HG02642 (cell line): Measurements from ENCODE around the gene FOS.
"Not testable (repeated sequence)": the region's sequence is repeated elsewhere in the genome, so short reads cannot be mapped to it uniquely, and the experiment has no call there.

ENCODE experiments used
- ATAC-seq: cut with Tn5 transposase; IDR thresholded peaks from one replicate; pipeline ENCODE4 v1.9.1; 2021; ENCODE audit warnings: mild to moderate bottlenecking; ENCODE audit not compliant: unreplicated experiment, poor library complexity

FOS gene

DNA sequence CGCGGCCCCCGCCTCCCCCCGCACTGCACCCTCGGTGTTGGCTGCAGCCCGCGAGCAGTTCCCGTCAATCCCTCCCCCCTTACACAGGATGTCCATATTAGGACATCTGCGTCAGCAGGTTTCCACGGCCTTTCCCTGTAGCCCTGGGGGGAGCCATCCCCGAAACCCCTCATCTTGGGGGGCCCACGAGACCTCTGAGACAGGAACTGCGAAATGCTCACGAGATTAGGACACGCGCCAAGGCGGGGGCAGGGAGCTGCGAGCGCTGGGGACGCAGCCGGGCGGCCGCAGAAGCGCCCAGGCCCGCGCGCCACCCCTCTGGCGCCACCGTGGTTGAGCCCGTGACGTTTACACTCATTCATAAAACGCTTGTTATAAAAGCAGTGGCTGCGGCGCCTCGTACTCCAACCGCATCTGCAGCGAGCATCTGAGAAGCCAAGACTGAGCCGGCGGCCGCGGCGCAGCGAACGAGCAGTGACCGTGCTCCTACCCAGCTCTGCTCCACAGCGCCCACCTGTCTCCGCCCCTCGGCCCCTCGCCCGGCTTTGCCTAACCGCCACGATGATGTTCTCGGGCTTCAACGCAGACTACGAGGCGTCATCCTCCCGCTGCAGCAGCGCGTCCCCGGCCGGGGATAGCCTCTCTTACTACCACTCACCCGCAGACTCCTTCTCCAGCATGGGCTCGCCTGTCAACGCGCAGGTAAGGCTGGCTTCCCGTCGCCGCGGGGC, at the start of gene FOS:
Gene FOS, plus strand, starts transcription at position 407 of the 731 bp plus-strand sequence. Its CDS starts 155 bp downstream, at position 562.
- ATAC-seq: peak; percentile 80

DNA sequence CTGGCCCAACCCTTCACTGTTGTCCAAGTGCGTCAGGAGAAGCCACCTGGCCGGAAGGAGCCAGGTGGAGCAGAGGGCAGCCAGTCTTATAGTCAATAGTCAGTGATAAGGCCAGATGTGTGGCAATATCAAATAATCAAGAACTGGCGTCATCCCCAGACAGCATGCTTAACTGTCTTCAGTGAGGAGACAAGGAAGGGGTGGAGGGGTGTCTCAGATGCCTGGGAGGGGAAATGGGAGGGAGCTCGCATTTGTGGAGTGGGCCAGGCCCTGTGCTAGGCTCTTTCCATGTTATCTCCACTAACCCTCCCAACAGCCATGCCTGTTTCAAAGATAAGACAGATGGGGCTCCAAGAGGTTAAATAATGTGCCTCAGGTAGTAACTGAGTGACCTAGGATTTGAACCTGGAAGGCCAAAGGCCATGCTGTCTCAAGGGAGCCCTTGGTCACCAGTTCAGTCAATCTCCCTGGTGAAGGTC, 48.9 kb upstream of the FOS start:
- ATAC-seq: no peak

DNA sequence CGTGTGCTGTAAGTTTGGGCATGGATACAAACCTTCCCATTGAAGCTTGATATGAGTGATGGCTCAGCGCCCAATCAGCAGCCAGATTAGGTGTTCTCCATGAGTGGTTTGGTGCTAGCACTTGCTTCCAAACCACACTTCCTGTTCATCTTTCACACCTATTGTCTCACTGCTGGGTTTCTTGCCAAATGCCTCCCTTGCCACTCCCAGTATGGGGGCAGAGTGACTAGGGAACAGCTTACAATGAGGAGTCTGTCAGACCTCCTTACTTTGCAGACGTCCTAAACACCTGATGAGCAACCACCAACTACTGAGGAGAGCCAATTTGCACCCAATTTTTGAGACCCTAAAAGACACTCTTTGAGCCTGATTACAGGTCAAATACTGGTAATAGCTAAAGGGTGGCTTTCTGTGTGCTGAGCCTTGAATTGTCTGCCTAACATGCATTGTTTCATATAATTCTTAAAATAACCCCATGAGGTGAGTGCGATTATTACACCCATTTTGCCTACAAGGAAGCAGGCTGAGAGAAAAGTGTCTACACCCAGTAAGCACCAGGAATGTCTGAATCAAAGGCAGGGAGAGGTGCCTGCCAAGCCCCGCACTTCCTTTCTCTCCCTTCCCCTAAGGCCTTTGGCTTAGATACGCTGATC, 48.4 kb upstream of the FOS start:
- no peak for ATAC-seq

DNA sequence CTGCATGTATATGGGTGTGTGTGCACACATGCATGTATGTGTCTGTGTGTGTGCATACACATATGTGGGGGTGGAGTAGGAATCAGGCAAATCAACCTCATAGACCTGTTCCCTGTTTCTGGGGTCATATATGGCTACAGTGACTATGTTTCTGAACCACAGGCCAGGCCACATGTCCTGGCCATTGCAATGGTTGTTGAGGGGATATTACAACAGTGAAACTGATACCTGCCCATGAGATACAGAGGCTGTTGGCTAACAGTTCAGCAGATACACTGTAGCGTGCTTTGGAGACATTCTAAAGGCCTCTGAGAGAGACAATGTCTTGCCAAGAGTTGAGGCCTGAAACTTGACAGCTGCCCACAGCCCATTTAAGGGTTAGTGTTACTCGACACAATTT, 47.3 kb upstream of the FOS start:
- ATAC-seq: peak; percentile 50

DNA sequence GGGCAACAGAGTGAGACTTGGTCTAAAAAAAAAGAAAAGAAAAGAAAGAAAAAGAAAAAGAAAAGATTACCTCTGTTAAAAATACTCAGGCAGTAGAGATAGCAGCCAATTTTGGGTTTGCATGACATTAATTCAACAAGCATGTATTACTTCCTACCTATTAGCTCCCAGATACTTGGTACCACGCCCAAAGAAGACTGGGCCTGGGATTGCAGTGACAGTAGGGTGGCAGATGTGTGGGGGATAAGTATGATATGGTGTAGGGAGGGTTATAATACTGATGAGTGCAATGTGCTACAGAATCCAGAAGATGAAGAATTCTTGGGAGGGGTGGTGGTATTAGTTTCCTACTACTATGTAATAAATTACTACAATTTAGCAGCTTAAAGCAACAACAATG, 46.4 kb upstream of the FOS start:
- no peak for ATAC-seq

DNA sequence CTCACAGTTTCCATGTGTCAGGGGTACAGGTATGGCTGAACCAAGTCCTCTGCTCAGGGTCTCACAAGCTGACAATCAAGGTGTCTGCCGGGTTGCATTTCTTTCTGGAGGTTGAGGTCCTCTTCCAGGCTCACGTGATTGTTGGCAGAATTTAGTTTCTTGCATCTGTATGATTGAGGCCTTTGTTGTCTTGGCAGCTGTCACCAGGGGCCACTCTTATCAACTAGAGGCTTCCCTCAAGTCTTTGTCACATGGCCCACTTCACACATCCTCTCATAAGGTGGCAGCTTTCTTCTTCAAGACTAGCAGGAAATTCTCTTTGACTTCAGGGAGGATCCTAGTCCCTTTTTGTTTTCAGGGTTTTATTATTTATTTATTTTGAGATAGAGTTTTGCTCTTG, 46.0 kb upstream of the FOS start:
- no peak for ATAC-seq

DNA sequence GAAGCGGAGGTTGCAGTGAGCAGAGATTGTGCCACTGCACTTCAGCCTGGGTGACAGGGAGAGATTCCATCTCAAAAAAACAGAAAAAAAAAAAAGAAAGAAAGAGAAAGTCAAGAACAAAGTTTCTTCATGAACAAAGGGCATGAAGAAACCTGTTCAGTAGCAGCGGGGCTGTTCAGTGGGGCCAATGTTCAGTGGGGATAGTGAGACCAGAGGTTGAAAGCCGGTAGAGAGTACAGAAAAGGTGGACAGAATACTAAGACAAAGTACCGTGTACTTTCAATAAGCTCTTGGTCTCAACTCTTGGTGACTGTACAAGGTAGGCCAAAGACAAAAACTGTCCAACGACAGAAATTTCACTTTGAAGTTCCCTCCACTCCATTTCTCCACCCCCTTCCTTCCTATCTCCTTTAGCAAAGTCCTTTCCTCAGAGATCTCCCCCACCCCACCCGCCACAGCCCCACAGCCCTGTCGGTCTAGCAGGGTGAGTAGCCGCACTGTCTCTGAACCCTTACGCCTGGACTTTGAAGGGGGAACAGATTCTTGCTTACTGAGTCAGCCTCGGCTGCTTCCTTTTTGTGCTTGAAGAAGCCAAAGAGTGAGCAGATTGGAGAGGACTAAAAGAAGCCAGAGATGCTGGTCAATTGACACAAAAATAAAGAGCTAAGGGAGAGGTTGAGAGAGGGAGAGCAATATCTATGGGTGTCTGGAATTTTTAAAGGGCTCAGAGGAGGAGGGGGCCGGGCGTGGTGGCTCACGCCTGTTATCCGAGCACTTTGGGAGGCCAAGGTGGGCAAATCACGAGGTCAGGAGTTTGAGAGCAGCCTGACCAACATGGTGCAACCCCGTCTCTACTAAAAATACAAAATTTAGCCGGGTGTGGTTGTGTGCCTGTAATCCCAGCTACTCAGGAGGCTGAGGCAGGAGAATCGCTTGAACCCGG, 44.2 kb upstream of the FOS start:
- no peak for ATAC-seq

DNA sequence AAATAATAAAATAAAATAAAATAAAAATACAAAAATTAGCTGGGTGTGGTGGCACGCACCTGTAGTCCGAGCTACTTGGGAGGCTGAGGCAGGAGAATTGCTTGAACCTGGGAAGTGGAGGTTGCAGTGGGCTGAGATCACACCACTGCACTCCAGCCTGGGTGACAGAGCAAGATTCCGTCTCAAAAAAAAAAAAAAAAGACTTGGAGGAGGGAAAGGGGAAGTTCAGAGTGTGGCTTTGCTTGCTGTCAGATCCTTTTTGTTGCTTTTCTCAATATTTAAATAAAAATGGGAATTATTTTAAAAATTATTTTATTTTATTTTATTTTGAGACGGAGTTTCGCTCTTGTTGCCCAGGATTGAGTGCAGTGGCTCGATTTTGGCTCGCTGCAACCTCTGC, 43.4 kb upstream of the FOS start:
- not testable (repeated sequence) for ATAC-seq

DNA sequence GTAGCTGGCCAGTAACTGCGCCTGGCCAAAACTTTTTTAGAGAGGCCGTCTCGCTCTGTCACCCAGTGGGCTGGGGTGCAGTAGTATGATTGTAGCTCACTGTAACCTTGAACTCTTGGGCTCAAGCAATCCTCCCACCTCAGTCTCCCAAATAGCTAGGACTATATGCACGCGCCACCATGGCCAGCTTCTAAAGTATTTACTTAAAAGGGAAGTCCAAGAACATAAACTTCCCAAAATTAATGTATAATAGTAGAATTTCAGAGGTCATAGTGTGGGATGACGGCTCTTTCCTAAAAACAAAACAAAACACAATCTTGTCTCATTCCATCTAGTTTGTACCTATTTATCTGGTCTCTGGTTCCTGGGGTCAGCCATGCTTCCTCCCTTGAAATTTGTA, 42.2 kb upstream of the FOS start:
- ATAC-seq: no peak

DNA sequence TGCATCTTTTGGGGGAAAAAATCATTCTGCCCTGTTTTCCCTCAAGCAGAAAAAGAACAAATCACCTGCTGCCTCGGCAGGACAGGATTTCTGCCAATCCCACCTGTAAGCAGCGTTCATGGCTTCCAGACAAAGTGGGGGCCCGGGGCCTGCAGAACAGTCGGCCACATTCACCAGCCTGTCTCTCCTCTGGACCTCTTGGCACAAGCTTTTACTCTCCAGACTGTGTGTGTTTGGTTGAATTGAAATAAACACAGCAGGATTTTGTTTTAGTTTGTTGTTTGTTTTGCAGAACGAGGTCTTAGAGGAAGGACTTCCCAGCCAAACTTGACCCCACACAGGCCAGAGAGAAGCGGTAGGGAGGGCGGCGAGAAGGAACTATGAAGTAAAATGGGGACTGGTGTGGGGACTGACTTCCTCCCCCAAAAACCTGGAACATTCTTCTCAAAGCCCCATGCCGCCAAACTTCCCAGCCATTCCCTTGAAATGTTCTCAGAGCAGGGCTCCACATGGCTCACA, 41.7 kb upstream of the FOS start:
- no peak for ATAC-seq

DNA sequence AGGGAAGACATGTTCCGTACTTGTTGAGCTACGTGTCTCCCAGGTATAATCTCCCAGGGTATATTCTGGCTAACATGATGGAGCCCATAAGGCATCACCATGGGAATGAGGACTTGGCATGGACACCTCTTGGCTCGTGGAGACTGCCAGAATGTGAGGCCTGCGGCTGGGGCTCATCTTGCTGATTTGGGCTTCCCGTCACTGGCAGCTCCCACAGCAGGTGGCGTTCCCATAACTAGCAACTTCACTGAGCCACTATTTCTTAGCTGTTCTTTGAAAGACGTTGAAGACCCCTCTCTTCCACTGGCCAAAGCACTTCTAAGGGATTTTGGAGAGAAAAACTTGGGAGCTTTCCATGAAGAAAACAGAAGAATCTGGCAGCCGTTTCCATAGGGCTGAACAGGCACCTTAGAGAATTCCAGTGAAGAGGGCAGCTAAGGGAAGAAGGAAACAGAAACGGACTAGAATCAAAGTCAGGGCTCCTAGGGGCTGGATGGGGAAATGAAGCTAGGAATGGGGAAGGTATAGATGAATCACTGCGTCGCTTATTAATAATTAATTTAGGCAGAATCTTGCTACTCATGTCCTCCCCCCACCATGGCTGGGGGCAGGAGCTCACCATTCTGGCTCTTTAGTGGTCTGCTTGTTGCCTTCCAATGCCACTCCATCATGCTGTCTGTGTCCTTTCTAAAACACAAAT, 39.7 kb upstream of the FOS start:
- no peak for ATAC-seq

DNA sequence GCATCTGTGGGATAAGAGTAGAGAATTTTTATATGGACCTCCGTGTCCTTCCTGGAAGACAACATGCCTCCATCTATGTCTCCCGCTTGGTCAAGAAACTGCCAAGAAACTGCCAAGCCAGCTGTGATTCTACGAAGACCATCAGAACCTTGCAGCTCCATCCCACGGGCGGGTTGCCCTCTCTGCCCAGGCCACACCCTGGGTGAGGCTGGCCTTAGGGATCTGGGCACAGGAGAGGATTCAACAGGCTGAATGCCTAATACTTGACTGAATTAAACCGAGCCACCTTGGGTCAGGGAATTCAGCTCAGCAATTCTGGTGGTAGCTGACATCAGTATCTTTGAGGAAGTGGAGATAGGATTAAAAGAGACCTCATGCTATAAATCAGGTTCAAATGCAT, 37.8 kb upstream of the FOS start:
- ATAC-seq: no peak

DNA sequence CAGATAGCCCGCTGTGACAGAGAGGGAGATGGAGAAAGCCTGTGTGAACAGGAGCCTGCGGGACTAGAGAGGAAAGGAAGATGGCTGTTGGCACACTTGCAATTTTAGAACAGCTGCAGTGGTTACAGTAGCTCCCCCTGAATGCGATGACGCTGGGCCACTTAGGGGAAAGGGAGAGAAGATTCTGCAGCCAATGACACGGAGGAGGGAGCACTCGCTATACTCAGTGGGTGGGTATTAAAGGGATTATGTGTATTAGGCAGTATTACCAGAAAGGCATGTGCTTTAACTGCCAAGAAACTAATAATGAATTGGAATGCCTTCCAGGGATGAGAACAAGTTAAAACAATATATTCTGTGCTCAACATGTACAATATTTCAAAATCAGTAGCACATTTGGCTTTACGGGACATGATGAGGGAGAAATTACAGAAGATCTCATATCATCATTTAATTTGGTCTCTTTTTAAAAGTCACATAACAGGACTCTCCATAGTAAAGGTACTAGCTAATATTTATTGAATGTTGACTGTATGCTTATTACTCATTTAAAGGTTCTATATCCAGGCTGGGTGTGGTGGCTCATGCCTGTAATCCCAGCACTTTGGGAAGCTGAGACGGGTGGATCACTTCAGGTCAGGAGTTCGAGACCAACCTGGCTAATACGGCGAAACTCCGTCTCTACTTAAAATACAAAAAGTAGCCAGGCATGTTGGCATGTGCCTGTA, 35.9 kb upstream of the FOS start:
- ATAC-seq: no peak

DNA sequence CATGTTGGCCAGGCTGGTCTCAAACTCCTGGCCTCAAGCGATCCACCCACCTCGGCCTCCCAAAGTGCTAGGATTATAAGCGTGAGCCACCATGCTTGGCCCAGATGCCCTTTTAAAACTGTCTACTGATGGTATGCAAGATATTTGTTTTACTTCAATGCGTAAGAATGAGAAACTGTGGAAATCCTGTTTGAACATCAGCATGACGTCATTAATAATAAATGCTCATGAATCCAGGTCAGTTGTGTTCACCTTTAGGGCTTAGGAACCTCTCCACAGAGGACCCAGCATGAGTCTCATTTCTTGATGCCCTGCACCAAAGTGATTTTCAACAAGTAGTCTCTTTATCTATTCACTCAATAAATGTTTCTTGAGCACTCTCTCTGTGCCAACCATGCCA, 34.5 kb upstream of the FOS start:
- ATAC-seq: no peak

DNA sequence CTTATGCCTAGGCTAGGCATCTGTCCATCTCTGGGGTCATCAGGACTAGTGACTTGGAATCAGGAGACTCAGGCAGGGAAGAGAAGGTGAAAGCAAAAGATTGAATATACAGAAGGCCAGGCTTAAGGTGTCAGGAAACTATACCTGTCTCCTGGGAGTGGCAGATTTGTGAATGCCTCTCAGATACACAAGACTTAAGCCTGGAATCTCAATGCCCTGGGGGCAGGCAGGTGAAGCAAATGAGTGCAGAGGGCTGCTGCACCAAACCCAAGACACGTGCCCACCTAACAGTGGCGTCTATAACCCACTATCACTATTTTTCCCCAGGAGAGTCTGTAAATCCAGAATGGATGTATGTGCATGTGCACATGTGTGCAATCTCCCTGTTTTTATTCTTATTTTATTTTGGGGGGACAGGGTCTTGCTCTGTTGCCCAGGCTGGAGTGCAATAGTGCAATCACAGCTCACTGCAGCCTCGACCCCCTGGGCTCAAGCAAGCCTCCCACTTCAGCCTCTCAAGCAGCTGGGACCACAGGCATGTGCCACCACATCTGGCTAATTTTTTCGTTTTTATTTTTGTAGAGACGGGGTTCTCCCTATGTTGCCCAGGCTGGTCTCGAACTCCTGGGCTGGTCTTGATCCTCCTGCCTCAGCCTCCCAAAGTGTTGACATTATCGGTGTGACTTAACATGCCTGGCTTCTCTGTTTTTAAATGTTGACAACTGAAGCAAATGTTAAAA, 31.9 kb upstream of the FOS start:
- ATAC-seq: no peak

DNA sequence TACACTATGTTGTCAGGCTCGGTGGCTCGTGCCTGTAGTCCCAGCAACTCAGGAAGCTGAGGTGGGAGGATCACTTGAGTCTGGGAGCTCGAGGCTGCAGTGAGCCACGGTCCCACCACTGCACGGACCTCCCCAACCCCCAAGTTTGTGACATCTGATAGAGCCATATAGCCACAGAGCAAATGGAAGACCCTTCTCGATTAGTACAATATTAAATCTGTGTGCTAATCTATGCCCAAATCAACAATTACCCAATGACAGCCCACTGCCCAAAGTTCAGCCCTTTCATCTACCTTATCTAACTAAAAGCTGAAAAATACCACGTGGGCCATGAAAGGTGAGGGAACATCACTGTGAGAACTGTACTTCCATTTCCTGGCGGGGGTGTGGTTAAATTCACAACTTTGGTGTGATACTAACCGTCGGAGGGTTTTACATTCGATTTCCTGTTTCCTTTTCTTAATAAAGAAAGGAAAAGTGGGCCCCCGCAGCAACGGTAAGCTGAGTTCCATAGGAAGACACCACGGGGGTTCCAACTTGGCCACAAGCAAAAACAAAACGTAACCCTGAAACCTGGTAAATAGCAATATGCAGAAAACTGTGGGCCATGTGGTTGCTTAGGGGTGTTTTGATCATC, 31.2 kb upstream of the FOS start:
- ATAC-seq: no peak

DNA sequence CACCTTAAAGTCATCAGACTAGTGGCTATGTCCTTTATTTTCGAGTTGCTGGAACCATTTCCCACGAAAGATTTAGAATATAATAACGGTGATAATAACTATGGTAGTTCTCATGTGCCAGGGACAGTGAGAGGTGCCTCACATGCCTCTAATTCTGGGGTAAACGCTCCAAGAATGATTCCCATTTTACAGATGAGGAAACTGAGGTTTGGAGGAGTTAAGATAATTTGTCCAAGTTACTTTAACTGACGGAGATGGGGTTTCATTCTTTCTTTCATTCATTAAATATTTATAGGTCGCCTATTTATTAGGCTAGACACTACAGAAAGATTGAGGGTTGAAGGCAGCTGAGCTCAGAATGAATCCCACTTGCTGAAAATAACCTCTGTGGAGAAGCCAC, 30.7 kb upstream of the FOS start:
- ATAC-seq: no peak

DNA sequence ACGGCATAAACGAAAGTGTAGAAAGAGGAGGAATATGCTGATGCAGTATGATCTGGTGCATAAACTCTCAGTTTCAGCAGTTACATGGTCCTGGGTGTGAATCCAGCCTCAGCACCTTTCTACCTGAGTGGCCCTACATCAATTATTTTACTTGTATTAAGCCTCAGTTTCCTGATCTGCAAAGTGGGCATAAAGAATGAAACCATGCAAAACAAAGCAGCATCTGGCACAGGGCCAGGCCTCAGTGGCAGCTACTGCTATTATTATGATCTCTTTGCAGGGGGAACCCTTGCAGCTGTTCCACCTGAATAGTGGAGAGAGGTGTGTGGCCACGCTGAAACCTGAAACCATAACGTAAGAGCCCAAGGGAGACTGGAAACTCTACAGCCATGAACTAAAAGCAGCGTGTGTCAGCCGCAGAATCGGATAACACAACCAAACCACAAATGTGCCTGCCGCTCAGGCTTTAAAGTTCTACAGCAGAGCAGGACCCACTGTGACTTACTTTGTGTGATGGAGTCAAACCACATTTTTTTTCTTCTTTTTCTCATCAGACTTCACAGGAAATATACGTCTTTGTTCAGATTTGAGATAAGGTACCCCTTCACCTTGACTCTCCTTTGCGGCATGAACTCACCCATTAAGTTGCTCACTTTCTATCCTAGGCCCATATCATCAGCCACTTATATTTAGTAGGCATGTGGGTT, 29.2 kb upstream of the FOS start:
- ATAC-seq: peak; percentile 88
